ENCODE results near the gene PXMP4.

The PXMP4 gene

DNA sequence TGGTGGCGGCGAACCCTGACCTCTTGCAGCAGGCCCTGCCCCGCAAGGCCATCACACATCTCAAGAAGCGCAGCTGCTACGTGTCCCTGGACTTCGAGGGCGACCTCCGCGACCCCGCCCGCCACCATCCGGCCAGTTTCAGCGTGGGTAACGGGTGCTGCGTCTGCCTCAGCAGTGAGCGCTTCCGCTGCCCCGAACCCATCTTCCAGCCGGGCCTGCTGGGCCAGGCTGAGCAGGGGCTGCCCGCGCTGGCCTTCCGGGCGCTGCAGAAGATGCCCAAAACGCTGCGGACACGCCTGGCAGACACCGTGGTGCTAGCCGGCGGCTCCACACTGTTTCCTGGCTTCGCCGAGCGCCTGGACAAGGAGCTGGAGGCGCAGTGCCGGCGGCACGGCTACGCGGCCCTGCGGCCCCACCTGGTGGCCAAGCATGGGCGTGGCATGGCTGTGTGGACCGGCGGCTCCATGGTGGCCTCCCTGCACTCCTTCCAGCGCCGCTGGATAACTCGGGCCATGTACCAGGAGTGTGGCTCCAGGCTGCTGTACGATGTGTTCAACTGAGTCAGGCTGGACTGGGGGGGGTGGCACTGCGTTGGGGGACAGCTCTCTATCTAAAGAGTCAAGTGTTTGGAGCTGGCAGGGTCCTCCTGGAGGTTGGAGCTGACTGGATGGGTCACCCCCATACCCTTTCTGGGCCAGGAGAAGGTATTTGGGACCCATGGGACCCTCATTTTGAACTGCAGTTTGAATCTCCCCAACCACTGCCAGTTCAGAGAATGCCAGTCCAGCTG is 52.2 kb downstream of the PXMP4 start:
- peak overlapping the region; percentile 41; the same call in 1 of the 2 replicates for H2AFZ ChIP-seq (ENCODE audit: low read depth, low read length)

GRCh38 chr20:33667245-33667675 is 52.9 kb downstream of the PXMP4 start:
- peaks cover 6% of the 10 kb centered on the region for H3K36me3 ChIP-seq (replicated peaks; ENCODE audit: low read depth, low read length)
- peak overlapping the region; percentile 4; the same call in 1 of the 2 replicates for H3K27ac ChIP-seq (ENCODE audit: low read length)
- peak overlapping the region; percentile 68 for H3K4me2 ChIP-seq (ENCODE audit: low read length)
- peak overlapping the region; percentile 71; the same call in 1 of the 2 replicates for H2AFZ ChIP-seq (ENCODE audit: low read depth, low read length)
- no peaks in the 10 kb centered on the region for H3K9me3 ChIP-seq (ENCODE audit: insufficient read depth, low read length)
- no peaks in the 10 kb centered on the region for H3K79me2 ChIP-seq (ENCODE audit: low read length)
- no peaks in the 10 kb centered on the region for H4K20me1 ChIP-seq (ENCODE audit: insufficient read depth, low read length)
- peak overlapping the region; percentile 65 for H3K9ac ChIP-seq (ENCODE audit: low read length)
- no peak for TF ChIP-seq CTCF (IDR thresholded peaks at IDR 0.05; ENCODE audit: low read depth, low read length)
- TF ChIP-seq EZH2phosphoT487 (IDR thresholded peaks at IDR 0.05; ENCODE audit: low read depth) = no peak
- H3K4me1 ChIP-seq (ENCODE audit: low read length) = peaks cover 34% of the 10 kb centered on the region
- no peaks in the 10 kb centered on the region for H3K27me3 ChIP-seq (ENCODE audit: low read depth, low read length)
- peak overlapping the region; percentile 82 for H3K4me3 ChIP-seq (ENCODE audit: low read length)

More for the DNA sequence above, 52.2 kb downstream of the PXMP4 start:
- Histone ChIP-seq H3K36me3 (replicated peaks; ENCODE audit: low read depth, low read length) (peaks cover 6% of the 10 kb centered on the region), H3K4me3 (ENCODE audit: low read length) (peak overlapping the region; percentile 82), H3K27ac (ENCODE audit: low read length) (no peak overlapping the region), H3K9me3 (ENCODE audit: insufficient read depth, low read length) (no peaks in the 10 kb centered on the region), H3K27me3 (ENCODE audit: low read depth, low read length) (no peaks in the 10 kb centered on the region), H4K20me1 (ENCODE audit: insufficient read depth, low read length) (no peaks in the 10 kb centered on the region), H3K79me2 (ENCODE audit: low read length) (no peaks in the 10 kb centered on the region), H3K4me1 (ENCODE audit: low read length) (peaks cover 28% of the 10 kb centered on the region), H3K9ac (ENCODE audit: low read length) (peak overlapping the region; percentile 65), H3K4me2 (ENCODE audit: low read length) (peak overlapping the region; percentile 68)
- TF ChIP-seq EZH2phosphoT487 (IDR thresholded peaks at IDR 0.05; ENCODE audit: low read depth) (no peak), CTCF (IDR thresholded peaks at IDR 0.05; ENCODE audit: low read depth, low read length) (peak; percentile 90)

GRCh38 chr20:33666293-33667244 is 53.5 kb downstream of the PXMP4 start, which contains the start of gene ACTL10:
ACTL10 (plus strand) TSS chr20:33666943; CDS start chr20:33667498, 555 bp downstream.
- H3K9me3 ChIP-seq (ENCODE audit: insufficient read depth, low read length) = no peaks in the 10 kb centered on the region
- peak within 1 kb of the TSS; percentile 71 for H2AFZ ChIP-seq (ENCODE audit: low read depth, low read length)
- peak within 1 kb of the TSS; percentile 68 for H3K4me2 ChIP-seq (ENCODE audit: low read length)
- peaks cover 6% of the 10 kb centered on the region for H3K36me3 ChIP-seq (replicated peaks; ENCODE audit: low read depth, low read length)
- H3K27me3 ChIP-seq (ENCODE audit: low read depth, low read length) = no peaks in the 10 kb centered on the region
- H3K4me1 ChIP-seq (ENCODE audit: low read length) = peaks cover 35% of the 10 kb centered on the region
- H4K20me1 ChIP-seq (ENCODE audit: insufficient read depth, low read length) = no peaks in the 10 kb centered on the region
- H3K9ac ChIP-seq (ENCODE audit: low read length) = peak within 1 kb of the TSS; percentile 65
- H3K27ac ChIP-seq (ENCODE audit: low read length) = peak within 1 kb of the TSS; percentile 30
- no peaks in the 10 kb centered on the region for H3K79me2 ChIP-seq (ENCODE audit: low read length)
- TF ChIP-seq EZH2phosphoT487 (IDR thresholded peaks at IDR 0.05; ENCODE audit: low read depth) (no peak), CTCF (IDR thresholded peaks at IDR 0.05; ENCODE audit: low read depth, low read length) (no peak)
- H3K4me3 ChIP-seq (ENCODE audit: low read length) = peak within 1 kb of the TSS; percentile 82

Data from OCI-LY3 (cell line).